HepG2 (cell line): Measurements from ENCODE around the gene HOXC10. TPM values are rescaled to one million over a fixed set of nuclear protein-coding genes. Genes with fewer than 3 reads are reported as not detected.

ENCODE experiments used
- ATAC-seq: fragments of 200-7000 bp; cut with Tn5 transposase; 3 replicates; pipeline ENCODE4 v1.9.1; 2020; ENCODE audit warnings: mild to moderate bottlenecking, moderate library complexity
- BruUV-seq: library from RNA; stranded (reverse); fragments of 400-500 nt; replicated peaks from 2 replicates; lab custom pipeline; 2021; lab: Mats Ljungman, UMichigan
- CTCF ChIA-PET: fragments of 300-600 bp; formaldehyde crosslinking; extraction: SDS; loops from one replicate; lab custom pipeline; 2021; ENCODE audit warnings: low total read pairs, inconsistent platforms, low intra/inter-chr PET ratio; lab: Yijun Ruan, JAX
- POLR2A ChIA-PET: fragments of 350-600 bp; sonication (Branson Sonifier 250); formaldehyde crosslinking; loops from one replicate; lab custom pipeline; 2020; ENCODE audit warnings: antibody characterized with exemption, inconsistent platforms; lab: Yijun Ruan, JAX
- DNase-seq: peaks from one replicate; pipeline ENCODE4 v3.0.0-alpha.2; 2015; ENCODE audit warnings: low spot score
- FAIRE-seq: peaks from 3 replicates; lab custom pipeline; 2011; peaks lifted over from hg19 to GRCh38; lab: Jason Lieb, UNC
- H2AFZ ChIP-seq: one replicate; pipeline ENCODE4 v1.6.1; 2011; ENCODE audit warnings: low read length, inconsistent platforms
- H3K27ac ChIP-seq: fragments of 300-600 bp; 3 replicates; pipeline ENCODE4 v1.8.0; 2011; ENCODE audit warnings: mixed run types, mild to moderate bottlenecking, mixed read lengths, low read length, inconsistent platforms; ENCODE audit not compliant: insufficient read depth; ENCODE audit errors: extremely low read length
- H3K27me3 ChIP-seq, 2 experiments: fragments of 200-600 bp in 1 of 2; 2 replicates in 1 of 2; 3 replicates in 1 of 2; pipeline versions ENCODE4 v1.6.0 to v1.8.0; 2011; ENCODE audit warnings: low read length in 2 of 2, mild to moderate bottlenecking in 2 of 2, moderate library complexity in 2 of 2, inconsistent platforms in 1 of 2; ENCODE audit not compliant: insufficient read depth in 2 of 2, control insufficient read depth in 1 of 2
- H3K36me3 ChIP-seq, 2 experiments: fragments of 200-600 bp in 1 of 2; replicated peaks in 1 of 2; 2 replicates in 1 of 2; 3 replicates in 1 of 2; pipeline versions ENCODE4 v1.5.1 to v1.8.0; 2011; ENCODE audit warnings: low read length in 2 of 2, inconsistent platforms in 1 of 2; ENCODE audit not compliant: insufficient read depth in 2 of 2, control insufficient read depth in 1 of 2
- H3K4me1 ChIP-seq: 2 replicates; pipeline ENCODE4 v1.5.1; 2012; ENCODE audit warnings: low read length, inconsistent platforms; ENCODE audit not compliant: insufficient read depth
- H3K4me2 ChIP-seq: 2 replicates; pipeline ENCODE4 v1.6.0; 2011; ENCODE audit warnings: low read depth, low read length, inconsistent platforms
- H3K4me3 ChIP-seq, 3 experiments: fragments of 200-600 bp in 1 of 3; sonication (generic), shearing (Covaris generic) in 1 of 3; replicated peaks in 1 of 3; 2 replicates each; pipeline ENCODE4 v1.5.1; 2011 to 2016; ENCODE audit warnings: low read length in 3 of 3, inconsistent platforms in 2 of 3, low read depth in 2 of 3, mild to moderate bottlenecking in 2 of 3, control low read depth in 1 of 3, mixed read lengths in 1 of 3; ENCODE audit not compliant: insufficient read depth in 1 of 3
- H3K79me2 ChIP-seq: one replicate; pipeline ENCODE4 v1.6.1; 2011; ENCODE audit warnings: low read length, inconsistent platforms; ENCODE audit not compliant: insufficient read depth
- H3K9ac ChIP-seq: 2 replicates; pipeline ENCODE4 v1.6.0; 2011; ENCODE audit warnings: mild to moderate bottlenecking, low read depth, low read length, inconsistent platforms; ENCODE audit not compliant: insufficient read depth
- H3K9me3 ChIP-seq: 2 replicates; pipeline ENCODE4 v1.5.1; 2012; ENCODE audit warnings: mild to moderate bottlenecking, low read length
- H4K20me1 ChIP-seq: 2 replicates; pipeline ENCODE4 v1.6.0; 2011; ENCODE audit warnings: inconsistent platforms, mild to moderate bottlenecking, low read length, moderate library complexity; ENCODE audit not compliant: insufficient read depth
- CBX5 ChIP-seq: sonication (generic); formaldehyde crosslinking; IDR thresholded peaks from 2 replicates; pipeline ENCODE4 v1.4.0; 2020; ENCODE audit warnings: missing genetic modification reagents, borderline replicate concordance
- EHMT2 ChIP-seq: fragments of 200-600 bp; sonication (generic); IDR thresholded peaks from 2 replicates; pipeline ENCODE4 v1.7.0; 2017; ENCODE audit warnings: antibody characterized with exemption, low read depth, low read length, borderline replicate concordance
- HOXD1 ChIP-seq: sonication (generic); formaldehyde crosslinking; IDR thresholded peaks from 2 replicates; pipeline ENCODE4 v1.5.0; 2020; ENCODE audit warnings: missing genetic modification reagents
- PHF5A ChIP-seq: IDR thresholded peaks from one replicate; pipeline ENCODE4 v1.6.1; 2018; ENCODE audit warnings: low read depth, missing genetic modification reagents; ENCODE audit not compliant: unreplicated experiment
- POGZ ChIP-seq: sonication (generic); formaldehyde crosslinking; IDR thresholded peaks from 2 replicates; pipeline ENCODE4 v1.4.0; 2020; ENCODE audit warnings: mild to moderate bottlenecking, missing genetic modification reagents
- PTBP1 ChIP-seq: fragments of 200-400 bp; formaldehyde crosslinking; IDR thresholded peaks from 2 replicates; pipeline ENCODE4 v1.6.1; 2018; ENCODE audit warnings: low read length, low read depth; ENCODE audit not compliant: poor library complexity, severe bottlenecking
- SNRNP70 ChIP-seq: fragments of 200-400 bp; formaldehyde crosslinking; IDR thresholded peaks from 2 replicates; pipeline ENCODE4 v1.6.1; 2017; ENCODE audit warnings: mild to moderate bottlenecking, low read depth, low read length, moderate library complexity
- ZNF24 ChIP-seq: fragments of 450-650 bp; IDR thresholded peaks from 2 replicates; pipeline ENCODE4 v1.6.1; 2017; ENCODE audit warnings: antibody characterized with exemption, mild to moderate bottlenecking
- ZNF768 ChIP-seq: sonication (generic); formaldehyde crosslinking; IDR thresholded peaks from 2 replicates; pipeline ENCODE4 v1.4.0; 2020; ENCODE audit warnings: missing genetic modification reagents
- ZNF891 ChIP-seq: sonication (generic); formaldehyde crosslinking; IDR thresholded peaks from 2 replicates; pipeline ENCODE4 v1.5.0; 2020; ENCODE audit warnings: mild to moderate bottlenecking, missing genetic modification reagents
- WGBS: methylation state at CpG from one replicate; pipeline ENCODE4 v1.1.6; 2017; ENCODE audit warnings: low lambda C conversion rate; 5-methylcytosine and 5-hydroxymethylcytosine counted together
- in situ Hi-C: cut with HindIII; loops from 2 replicates; pipeline ENCODE4 v1.10.0; 2017; ENCODE audit warnings: low pct_unique_long_range_greater_than_20kb; ENCODE audit not compliant: extremely low pct_ligation_motif_present
- intact Hi-C: fragments of 100-400 bp; cut with micrococcal nuclease; formaldehyde crosslinking; loops from one replicate; pipeline ENCODE4 v1.10.0; 2022; ENCODE audit not compliant: unreplicated experiment
- polyA plus RNA-seq, 8 experiments: library from polyadenylated mRNA; depleted of rRNA in 3 of 8; stranded (reverse) in 7 of 8; unstranded in 1 of 8; fragments of >200 nt; fragmentation: Illumina TruSeq in 4 of 8; extraction: Trizol in 4 of 8; gene quantifications; 2 replicates each; pipeline versions ENCODE4 v1.2.1 to v1.2.3, GENCODE V29; 2011 to 2016; ENCODE audit warnings: low read depth in 4 of 8, missing spikeins in 1 of 8, mixed read lengths in 1 of 8; ENCODE audit not compliant: insufficient read depth in 1 of 8
- total RNA-seq, 5 experiments: library from RNA; depleted of rRNA; stranded (reverse); fragments of >200 nt; fragmentation: Illumina TruSeq; extraction: Trizol; gene quantifications; 2 replicates each; pipeline ENCODE4 v1.2.3, GENCODE V29; 2016; ENCODE audit warnings: low read depth in 1 of 5
- TF ChIP-seq, protein P1 (sequence below): fragments of 450-650 bp; IDR thresholded peaks from 2 replicates; pipeline ENCODE4 v1.6.1; 2017; ENCODE audit warnings: mild to moderate bottlenecking

HOXC10 gene
- total and polyA plus RNA-seq, 2 of the 13 experiments (the other 11 are each of a cell fraction or from before 2014, with no cell fraction given), result not detected

DNA sequence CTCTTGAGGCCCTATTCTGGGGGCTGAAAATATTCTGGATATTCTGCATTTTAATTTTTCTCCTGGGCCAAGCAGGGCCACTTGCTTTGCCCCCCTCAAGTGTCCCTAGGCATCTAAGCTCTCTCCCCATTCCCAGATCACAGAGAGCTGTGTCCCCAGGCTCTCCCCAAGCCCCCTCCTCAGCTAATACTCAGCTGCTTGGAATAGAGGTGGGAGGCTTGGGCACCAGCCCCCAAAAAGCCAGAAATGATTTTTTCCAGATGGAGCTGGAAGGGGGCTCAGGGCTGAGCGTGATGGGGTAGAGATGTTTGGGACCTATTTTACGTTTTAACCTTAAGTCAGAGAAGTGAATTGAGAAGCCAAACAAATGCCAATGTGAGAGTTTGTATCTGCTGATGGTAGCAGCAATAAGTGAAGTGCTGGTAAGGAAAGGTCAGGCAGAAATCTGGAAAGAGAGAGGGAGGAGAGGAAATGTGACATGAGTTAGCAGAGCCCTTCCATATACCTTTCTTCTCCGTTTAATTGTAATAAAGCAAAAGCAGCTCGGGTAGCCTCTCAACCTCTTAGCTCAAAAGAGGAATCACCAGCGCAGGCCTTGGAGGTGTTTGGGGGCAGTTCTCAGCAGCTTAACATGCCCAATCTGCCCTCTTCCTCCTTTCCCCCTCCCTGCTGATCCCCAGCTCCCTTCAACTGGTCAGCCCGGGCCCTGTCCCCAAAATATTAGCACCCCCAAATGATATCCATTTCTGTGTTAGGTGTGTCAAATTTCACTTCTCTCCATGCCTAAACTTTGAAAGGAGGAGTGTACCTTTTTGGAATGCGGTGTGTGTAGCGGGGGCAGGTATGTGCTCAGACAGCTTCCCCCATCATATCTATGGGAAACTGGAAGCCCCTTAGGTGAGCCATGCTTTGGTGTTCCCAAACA lies 38.3 kb downstream of the HOXC10 start:
- Histone ChIP-seq H3K4me3 (no peak overlapping the region), H3K27ac (no peak overlapping the region), H2AFZ (no peak overlapping the region), H3K4me1 (no peaks in the 10 kb centered on the region), H3K4me2 (no peak overlapping the region), H3K9ac (no peak overlapping the region), H3K36me3 (no peaks in the 10 kb centered on the region), H3K9me3 (no peaks in the 10 kb centered on the region), H3K79me2 (no peaks in the 10 kb centered on the region), H4K20me1 (no peaks in the 10 kb centered on the region), H3K27me3 (peaks cover 2 to 64% of the 10 kb centered on the region in 2 experiments; a peak in 4 of 5 replicates)
- WGBS, result 6% methylated on average over 8 of the region's 8 CpGs
- intact Hi-C loops, result no loop called here
- BruUV-seq, result no TSS peak
- no peak for TF ChIP-seq EHMT2
- in situ Hi-C loops, result no loop called here
- FAIRE-seq (no peak), ATAC-seq (no peak), DNase-seq (no peak)
- ChIA-PET POLR2A (no interaction called here), CTCF (no interaction called here)

DNA sequence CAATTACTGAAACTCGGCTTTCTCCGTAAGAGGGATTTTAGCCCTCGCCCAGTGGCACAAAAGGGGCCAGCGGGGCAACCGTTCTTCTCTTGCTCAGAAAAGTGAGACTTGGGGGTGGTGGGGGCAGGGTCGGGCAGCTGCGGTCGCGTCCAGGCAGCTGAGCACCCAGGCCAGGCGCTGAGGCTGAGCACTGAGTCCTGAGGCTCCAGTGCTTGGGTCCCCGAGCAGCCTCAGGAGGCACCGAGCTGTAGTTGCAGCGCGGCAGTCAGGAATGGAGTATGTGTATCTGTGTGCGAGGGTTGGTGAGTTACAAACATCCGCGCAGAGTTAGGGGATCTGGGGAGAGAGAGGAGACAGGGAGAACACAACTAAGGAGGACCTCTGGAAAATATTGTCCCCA lies 39.2 kb downstream of the HOXC10 start:
- H3K4me1 ChIP-seq, result no peaks in the 10 kb centered on the region
- H3K27ac ChIP-seq, result no peak overlapping the region
- no peak overlapping the region for H3K4me3 ChIP-seq
- no peaks in the 10 kb centered on the region for H3K79me2 ChIP-seq
- no peaks in the 10 kb centered on the region for H3K36me3 ChIP-seq
- no peaks in the 10 kb centered on the region for H3K9me3 ChIP-seq
- ChIA-PET CTCF (no interaction called here), POLR2A (no interaction called here)
- no peak for TF ChIP-seq ZNF768 (CRISPR knock-in tag)
- TF ChIP-seq ZNF891 (CRISPR knock-in tag), result no peak
- TF ChIP-seq ZNF24, result no peak
- TF ChIP-seq, protein P1, sequence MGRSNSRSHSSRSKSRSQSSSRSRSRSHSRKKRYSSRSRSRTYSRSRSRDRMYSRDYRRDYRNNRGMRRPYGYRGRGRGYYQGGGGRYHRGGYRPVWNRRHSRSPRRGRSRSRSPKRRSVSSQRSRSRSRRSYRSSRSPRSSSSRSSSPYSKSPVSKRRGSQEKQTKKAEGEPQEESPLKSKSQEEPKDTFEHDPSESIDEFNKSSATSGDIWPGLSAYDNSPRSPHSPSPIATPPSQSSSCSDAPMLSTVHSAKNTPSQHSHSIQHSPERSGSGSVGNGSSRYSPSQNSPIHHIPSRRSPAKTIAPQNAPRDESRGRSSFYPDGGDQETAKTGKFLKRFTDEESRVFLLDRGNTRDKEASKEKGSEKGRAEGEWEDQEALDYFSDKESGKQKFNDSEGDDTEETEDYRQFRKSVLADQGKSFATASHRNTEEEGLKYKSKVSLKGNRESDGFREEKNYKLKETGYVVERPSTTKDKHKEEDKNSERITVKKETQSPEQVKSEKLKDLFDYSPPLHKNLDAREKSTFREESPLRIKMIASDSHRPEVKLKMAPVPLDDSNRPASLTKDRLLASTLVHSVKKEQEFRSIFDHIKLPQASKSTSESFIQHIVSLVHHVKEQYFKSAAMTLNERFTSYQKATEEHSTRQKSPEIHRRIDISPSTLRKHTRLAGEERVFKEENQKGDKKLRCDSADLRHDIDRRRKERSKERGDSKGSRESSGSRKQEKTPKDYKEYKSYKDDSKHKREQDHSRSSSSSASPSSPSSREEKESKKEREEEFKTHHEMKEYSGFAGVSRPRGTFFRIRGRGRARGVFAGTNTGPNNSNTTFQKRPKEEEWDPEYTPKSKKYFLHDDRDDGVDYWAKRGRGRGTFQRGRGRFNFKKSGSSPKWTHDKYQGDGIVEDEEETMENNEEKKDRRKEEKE, result no peak
- no peak for TF ChIP-seq POGZ (CRISPR knock-in tag)
- no peak for TF ChIP-seq SNRNP70
- no peak for TF ChIP-seq CBX5 (CRISPR knock-in tag)
- no peak for TF ChIP-seq PTBP1
- no peak for TF ChIP-seq PHF5A
- TF ChIP-seq HOXD1 (CRISPR knock-in tag), result no peak
- no peak overlapping the region for H3K4me2 ChIP-seq
- no peak overlapping the region for H2AFZ ChIP-seq
- no peak for DNase-seq
- in situ Hi-C loops (no loop called here), intact Hi-C loops (no loop called here)
- peaks cover 2 to 73% of the 10 kb centered on the region in 2 experiments; a peak in 4 of 5 replicates for H3K27me3 ChIP-seq
- 22% methylated on average over 13 of the region's 17 CpGs for WGBS
- no TSS peak for BruUV-seq
- ATAC-seq, result no peak
- H4K20me1 ChIP-seq, result no peaks in the 10 kb centered on the region
- H3K9ac ChIP-seq, result no peak overlapping the region
- FAIRE-seq, result no peak
